AG09319 (cell line): Measurements from ENCODE around the gene IRF8.

ENCODE experiments used
- DNase-seq: peaks from one replicate; pipeline ENCODE4 v3.0.0-alpha.2; 2010; ENCODE audit warnings: low read depth; ENCODE audit errors: extremely low read depth
- CTCF ChIP-seq: IDR thresholded peaks from 2 replicates; pipeline ENCODE4 v1.5.1; 2011; ENCODE audit warnings: low read depth, mild to moderate bottlenecking, inconsistent platforms, low read length, moderate library complexity

The IRF8 gene

GRCh38 chr16:85917012-85917411, 18.1 kb downstream of the IRF8 start:
- TF ChIP-seq CTCF: no peak; the same call in none of the 2 replicates
- no peak for DNase-seq

GRCh38 chr16:85917959-85918358, 19.0 kb downstream of the IRF8 start:
- DNase-seq: no peak

GRCh38 chr16:85918436-85918835, 19.5 kb downstream of the IRF8 start:
- TF ChIP-seq CTCF: no peak
- DNase-seq: no peak

More at GRCh38 chr16:85917959-85918358, 19.0 kb downstream of the IRF8 start:
- no peak for TF ChIP-seq CTCF

GRCh38 chr16:85919271-85920267, 20.6 kb downstream of the IRF8 start:
- TF ChIP-seq CTCF: no peak
- DNase-seq: no peak

- no peak for DNase-seq
- no peak for TF ChIP-seq CTCF
Measured at GRCh38 chr16:85921026-85921425, 22.1 kb downstream of the IRF8 start.

- no peak for TF ChIP-seq CTCF
- DNase-seq: peak; percentile 58
Measured at GRCh38 chr16:85923153-85924021, 24.4 kb downstream of the IRF8 start.
